GM19467 (cell line): Measurements from ENCODE around the gene FNDC3B.

Experiments used
- ATAC-seq: cut with Tn5 transposase; IDR thresholded peaks from one replicate; pipeline ENCODE4 v1.9.1; 2021; ENCODE audit warnings: mild to moderate bottlenecking, moderate library complexity; ENCODE audit not compliant: unreplicated experiment

FNDC3B gene

DNA sequence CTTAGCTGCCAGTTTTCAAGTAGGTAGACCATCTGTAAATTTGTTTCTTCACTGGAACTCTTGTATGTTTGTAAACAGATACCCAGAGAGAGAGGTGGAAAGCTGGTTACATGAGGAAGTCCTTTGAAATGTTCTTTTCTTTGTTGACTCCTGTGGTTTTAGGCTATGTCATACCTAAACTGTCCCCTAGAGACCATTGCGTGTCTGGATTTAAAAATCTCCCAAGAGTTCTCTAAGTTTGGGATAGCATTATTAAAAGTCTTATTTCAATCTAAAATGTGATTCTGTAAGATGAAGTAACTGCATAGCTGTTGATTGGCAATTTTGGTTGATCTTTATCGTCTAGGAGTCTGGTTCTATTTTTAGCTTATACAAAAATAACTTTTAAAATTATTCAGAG lies 281.7 kb downstream of the FNDC3B start:
- no peak for ATAC-seq

GRCh38 chr3:172323894-172324610 lies 284.7 kb downstream of the FNDC3B start:
- no peak for ATAC-seq

DNA sequence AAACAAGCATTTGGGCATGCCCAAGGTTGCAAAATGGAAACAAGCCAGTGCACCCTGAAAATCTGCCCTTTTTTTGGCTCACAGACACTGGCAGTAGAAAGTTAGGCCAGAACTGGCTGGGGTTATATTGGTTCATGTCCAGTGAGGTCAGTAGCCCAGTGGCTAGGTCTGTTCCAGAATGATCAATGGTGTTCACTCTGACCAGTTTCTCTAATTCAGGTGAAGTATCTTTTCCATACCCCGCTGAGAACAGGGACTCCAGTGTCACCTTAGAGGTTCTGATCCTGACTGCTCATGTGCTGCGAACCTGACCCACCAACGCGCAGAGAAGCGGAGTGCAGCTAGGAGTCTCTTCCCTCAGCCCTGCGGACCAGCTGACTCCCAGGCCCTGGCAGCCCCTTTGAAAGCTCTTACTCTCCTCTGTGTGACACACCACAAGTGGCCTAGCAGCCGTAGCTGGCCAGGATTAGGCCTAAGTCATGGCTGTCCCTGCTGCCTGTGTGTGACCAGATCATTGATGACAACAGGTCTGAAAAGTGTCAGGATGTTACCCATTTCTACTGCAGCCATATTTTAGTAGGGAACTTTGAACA lies 285.3 kb downstream of the FNDC3B start:
- ATAC-seq, result no peak

GRCh38 chr3:172325461-172325860 lies 286.1 kb downstream of the FNDC3B start:
- no peak for ATAC-seq

- ATAC-seq, result no peak
Observed at GRCh38 chr3:172326993-172327392, 287.6 kb downstream of the FNDC3B start.

GRCh38 chr3:172328282-172328681 lies 288.9 kb downstream of the FNDC3B start:
- no peak for ATAC-seq

DNA sequence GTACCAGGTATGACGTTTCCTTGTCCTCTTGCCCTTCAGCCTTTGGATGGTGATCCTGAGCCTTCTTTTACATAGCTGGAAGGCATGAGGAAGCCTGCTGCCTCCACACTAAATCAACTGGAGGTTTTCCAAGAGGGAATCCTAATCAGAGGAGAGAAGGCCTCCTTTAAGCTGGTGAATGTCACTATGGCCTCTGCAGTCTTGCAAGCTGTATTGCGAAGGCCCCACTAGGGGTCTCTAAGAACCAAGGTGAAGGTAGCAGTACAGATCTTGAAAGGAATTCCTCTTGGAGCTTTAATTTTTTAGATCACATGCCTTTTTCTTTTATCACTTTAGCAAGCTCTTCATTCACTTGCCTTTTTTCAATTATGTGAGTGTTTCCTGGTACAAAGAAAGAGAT lies 289.7 kb downstream of the FNDC3B start:
- no peak for ATAC-seq

- ATAC-seq, result no peak
Observed at GRCh38 chr3:172330413-172330812, 291.0 kb downstream of the FNDC3B start.

DNA sequence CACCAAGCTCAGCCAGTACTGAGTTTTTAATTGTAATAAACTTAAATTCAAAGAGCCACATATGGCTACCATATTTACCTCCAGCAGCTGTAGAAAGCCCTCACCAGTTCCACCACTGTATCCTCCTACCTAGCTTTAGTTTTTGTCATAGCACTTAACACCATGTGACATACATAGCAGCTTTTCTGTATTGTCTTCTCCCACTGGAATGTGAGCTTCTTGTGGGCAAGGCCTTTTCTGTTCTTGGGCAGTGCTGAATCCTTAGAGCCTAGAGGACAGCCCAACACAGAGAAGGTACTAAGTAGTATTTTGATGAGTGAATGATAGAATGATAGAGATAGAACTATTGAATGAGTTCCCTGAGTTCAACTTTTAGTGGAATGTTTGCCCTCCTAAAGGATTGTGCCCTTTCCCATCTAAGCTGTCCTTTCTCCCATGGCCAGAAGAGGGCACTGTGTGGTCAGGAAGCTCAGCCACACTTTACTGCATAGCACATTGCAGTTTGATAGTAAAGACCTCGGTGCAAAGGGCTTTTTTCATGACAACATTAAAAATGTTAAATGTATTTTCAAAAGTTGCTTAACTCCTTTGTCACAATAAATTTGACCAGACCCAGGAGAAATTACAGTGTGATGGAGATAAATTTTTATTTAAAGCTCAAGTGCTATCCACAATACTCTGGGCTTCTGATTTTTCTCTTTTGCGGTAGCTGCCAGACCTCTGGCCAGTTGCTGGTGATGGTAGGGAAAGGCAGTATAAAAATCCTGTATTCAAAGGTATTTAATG lies 293.1 kb downstream of the FNDC3B start:
- no peak for ATAC-seq

DNA sequence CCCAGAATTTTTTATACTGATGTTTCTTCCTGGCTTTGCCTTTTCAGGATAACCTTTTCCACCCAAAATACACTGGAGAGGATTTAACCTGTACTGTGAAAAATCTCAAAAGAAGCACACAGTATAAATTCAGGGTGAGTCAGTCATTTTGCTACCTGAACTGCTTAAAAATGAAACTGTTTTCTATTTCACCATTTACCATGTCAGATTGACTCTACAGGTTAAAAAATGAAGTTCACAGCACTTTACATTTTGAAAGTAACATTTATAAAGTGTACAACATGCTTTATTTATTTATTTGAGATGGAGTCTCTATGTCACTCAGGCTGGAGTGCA lies 293.6 kb downstream of the FNDC3B start:
- ATAC-seq, result no peak

DNA sequence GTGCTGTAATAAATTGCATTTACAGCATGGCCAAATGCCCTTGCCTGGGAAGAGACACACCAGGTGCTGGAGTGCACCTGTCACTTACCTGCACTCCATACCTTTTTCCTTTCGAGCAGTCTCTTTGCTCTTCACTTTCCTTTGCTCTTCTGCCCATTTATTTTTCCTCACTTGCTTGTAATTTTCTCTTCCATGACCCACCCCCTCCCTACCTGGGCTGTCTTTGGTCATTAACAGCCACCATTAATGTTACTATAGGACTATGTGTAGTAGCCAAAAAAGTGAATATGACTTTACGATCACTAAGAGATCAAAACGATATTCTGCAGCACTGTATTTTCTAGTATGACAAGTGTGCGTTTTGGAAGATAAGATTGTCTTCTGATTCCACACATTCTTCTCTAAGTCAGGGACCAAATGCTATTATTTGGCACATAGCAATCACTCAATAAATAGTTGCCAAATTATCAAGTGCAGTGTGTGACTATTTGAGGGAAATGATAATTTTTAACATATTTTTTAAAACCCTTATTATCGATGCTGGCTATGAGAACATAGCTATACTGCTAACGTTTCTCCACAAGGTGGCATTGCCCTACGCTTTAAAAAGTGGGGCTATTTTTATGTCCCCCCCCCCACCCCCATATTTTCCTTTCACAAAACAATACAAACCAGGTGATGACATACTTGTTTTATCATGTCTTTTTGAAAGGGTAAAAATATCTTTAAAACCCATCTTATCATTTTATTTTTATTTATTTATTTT lies 294.5 kb downstream of the FNDC3B start:
- no peak for ATAC-seq

DNA sequence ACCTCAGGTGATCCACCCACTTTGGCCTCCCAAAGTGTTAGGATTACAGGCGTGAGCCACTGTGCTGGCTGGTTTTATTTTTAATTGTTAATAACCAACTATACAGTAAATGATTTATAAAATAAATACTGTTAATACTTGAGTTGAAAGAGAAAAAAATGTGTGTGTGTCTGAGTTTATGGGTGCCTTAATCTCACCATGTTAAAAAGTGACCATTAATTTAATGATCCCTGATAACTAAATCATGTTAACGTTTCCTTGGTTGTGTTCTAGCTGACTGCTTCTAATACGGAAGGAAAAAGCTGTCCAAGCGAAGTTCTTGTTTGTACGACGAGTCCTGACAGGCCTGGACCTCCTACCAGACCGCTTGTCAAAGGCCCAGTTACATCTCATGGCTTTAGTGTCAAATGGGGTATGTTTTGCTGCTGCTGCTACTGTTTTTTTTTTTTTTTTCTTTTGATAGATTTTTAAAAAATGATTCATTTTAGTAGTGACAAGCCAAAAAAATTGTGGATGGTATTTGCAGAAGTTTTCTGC lies 295.4 kb downstream of the FNDC3B start:
- ATAC-seq, result no peak

GRCh38 chr3:172339892-172340291 lies 300.5 kb downstream of the FNDC3B start:
- no peak for ATAC-seq

- ATAC-seq, result no peak
Observed at GRCh38 chr3:172340583-172340982, 301.2 kb downstream of the FNDC3B start.

DNA sequence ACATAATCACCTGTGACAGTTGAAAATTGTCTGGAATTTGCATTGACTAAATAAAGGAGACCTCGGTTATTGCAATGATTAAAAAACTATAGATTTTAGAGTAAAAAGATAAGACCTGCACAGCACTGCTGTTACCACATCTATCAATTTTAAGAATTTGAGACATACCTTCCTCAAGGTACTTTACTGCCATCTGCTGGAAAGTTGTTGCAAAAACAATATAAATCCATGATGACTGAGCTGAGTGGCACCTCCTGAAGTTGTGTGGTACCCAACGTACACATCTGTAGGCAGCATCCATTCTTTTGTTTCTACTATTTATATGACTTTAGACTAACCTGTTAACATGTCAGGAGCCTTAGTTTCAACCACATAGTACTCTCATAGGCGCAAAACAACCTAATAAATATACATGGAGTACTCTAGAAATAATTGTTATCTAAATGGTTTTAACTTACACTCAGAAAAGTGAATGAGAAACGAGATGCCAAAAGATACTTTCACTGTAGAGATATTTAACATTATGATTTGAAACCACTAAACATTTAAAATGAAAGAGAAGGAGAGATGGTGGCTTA lies 302.2 kb downstream of the FNDC3B start:
- ATAC-seq, result no peak

GRCh38 chr3:172342097-172342659 lies 302.8 kb downstream of the FNDC3B start:
- ATAC-seq, result no peak

- ATAC-seq, result no peak
Observed at GRCh38 chr3:172343117-172343516, 303.7 kb downstream of the FNDC3B start.

DNA sequence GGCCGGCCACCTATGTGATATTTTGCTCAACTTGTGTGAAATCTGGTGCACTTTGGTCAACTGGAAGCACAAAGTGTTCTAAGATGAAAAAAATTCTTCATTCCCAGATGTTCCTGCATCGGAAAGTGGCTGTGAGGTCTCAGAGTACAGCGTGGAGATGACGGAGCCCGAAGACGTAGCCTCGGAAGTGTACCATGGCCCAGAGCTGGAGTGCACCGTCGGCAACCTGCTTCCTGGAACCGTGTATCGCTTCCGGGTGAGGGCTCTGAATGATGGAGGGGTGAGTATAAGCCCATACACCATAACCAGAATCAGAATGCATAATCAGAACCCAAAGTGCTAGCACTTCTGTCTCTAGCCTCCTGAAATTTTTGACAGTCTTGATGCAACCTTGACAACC lies 304.6 kb downstream of the FNDC3B start:
- no peak for ATAC-seq

GRCh38 chr3:172346161-172346560 lies 306.8 kb downstream of the FNDC3B start:
- ATAC-seq, result no peak

DNA sequence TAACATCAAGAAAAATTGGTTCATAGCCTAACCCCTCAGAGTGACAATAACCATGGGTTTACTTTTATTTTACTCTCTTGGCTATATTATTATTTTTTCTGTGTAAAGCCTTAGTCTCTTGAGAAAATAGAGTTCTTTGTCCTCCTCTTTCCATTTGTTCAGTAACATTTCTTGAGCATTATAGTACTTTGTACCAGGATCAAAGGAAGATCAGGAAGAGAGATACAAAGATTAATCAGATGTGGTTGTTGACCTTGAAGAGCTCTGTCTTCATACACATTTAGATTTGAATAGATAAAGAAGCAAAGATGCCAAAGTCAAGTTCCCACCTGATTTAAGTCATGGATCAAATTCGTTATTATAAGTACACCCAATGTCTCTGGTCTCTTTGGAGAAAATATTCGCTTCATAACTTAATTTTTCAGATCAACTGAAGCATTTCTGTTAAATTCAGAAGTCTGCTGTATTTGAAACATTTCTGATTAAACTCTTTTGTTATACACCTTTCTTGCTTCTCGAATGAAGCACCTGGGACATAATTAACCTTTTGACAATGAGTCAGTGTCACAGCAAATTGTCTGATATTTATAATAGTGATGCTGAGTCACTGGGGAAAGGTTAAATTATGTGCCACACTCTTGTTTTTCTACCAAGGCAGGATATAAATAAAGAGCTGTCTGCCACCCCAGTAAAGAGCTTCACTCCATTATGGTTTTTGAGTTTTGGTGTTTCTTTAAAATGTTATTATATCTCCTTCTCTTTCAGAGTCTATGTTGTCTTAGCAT lies 308.7 kb downstream of the FNDC3B start:
- no peak for ATAC-seq
